HG02588 (cell line): ENCODE data around the gene LACC1.

Experiments used
- ATAC-seq: cut with Tn5 transposase; IDR thresholded peaks from one replicate; pipeline ENCODE4 v1.9.1; 2021; ENCODE audit warnings: mild to moderate bottlenecking, moderate library complexity; ENCODE audit not compliant: unreplicated experiment

Gene LACC1

DNA sequence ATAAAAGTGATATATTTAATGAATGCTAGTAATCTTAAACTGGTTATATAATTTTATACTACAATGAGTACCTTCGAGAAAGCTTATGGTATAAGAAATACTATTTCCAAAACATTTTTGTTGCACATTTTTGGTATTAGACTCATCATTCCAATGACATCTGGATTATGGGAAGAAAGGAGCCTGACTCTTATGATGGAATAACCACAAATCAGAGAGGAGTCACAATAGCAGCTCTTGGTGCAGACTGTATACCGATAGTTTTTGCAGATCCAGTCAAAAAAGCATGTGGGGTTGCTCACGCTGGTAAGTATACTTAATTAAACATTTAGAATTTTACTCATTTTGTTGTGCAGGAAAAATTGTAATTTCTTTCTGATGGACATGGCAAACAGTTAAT lies 3.9 kb downstream of the LACC1 start:
- ATAC-seq: no peak

DNA sequence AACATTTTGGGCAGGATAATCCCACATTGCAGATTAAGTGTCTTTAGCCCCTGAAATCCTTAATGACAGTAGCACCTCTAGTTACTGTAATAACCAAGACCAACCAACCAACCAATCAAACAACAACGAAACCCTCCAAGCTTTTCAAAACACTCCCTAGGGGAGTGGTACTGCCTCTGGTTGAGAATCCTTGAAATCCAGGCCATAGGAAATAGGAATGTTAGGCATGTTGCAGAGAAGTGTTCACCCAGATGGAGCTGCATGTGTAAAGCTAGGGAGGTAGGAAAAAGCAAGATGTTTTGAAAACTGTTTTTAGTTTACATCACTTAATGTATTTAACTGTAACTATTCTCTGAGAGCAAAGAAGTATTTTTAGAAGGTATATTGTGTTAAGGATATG lies 4.5 kb downstream of the LACC1 start:
- no peak for ATAC-seq

DNA sequence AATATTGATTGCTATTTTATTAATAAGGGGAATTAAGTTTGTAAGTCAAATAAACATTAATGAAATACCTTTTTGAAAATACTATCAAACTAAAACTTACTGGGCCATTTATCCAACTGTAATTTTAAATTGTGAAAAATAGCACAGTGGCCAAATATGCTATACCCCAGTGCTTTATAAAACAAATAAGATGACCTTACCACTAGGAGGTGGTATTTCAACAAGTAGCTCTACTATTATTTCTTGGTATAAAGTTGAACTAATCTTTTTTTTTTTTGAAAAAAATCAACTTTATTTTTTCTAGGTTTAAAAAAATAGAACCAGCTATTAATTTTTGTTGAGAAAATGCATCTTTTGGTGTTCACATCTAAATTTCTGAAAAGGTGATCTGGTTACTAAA lies 14.7 kb downstream of the LACC1 start:
- no peak for ATAC-seq

GRCh38 chr13:43895940-43896339 lies 16.2 kb downstream of the LACC1 start:
- no peak for ATAC-seq

GRCh38 chr13:43905435-43906031 lies 25.8 kb downstream of the LACC1 start:
- ATAC-seq: no peak

- no peak for ATAC-seq
These were observed 28.7 kb downstream of the LACC1 start for GRCh38 chr13:43908156-43909126.

DNA sequence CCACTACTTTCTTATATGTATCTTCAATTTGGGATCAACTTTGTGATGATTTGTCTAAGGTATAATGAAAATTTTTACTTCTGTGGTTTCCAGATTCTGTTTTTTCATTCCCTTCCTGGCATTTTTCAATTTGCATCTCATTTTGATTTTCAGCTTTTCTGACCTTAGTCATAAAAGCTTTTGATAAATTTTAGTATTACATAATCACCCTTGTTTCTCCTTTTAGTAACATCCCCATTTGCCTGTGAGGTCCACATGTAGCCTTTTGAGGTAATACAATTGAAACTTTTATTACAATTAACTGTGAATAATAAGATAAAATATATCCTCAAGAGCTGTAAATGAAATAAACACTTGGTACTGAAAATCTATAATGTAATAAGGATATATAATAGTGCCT lies 31.2 kb downstream of the LACC1 start:
- no peak for ATAC-seq

DNA sequence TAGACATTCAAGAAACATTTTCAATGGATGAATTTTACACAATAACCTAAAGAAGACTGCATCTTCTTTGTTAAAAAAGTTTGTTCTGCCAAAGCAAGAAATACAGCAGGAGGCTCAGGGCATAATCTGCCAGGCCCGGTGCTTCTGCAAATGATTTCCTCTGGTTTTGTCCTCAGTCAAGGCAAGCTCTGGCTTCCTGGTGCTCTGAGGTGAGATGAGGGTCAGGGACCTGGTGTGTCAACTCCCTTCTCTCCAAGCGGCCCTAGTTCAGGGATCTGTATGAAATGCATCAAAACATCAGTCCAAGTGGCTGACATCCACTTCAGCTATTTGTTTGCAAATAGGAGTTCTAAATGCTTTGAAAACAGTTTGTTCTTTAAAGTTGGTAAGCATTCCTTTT lies 31.6 kb downstream of the LACC1 start:
- no peak for ATAC-seq

- ATAC-seq: no peak
These were observed 32.2 kb downstream of the LACC1 start for GRCh38 chr13:43911871-43912270.

- no peak for ATAC-seq
These were observed 35.7 kb downstream of the LACC1 start for GRCh38 chr13:43915451-43915850.

DNA sequence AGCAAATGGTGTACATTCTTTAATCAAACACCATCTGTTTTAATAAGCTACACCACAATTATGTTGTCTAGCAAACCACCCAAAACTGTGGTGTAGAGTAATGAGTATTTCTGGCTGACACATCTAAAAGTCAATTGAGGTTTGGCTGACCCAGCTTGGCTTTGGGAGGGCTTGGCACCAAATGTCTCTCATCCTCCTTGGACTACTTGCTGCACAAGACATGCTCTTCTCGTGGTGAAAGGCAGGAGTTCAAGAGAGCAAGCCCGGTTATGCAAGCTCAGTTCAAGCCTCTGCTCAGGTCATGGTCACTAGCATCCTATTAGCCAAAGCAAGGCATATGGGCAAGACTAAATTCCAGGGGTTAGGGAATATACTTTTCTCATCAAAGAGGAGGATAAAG lies 37.1 kb downstream of the LACC1 start:
- no peak for ATAC-seq

- no peak for ATAC-seq
These were observed 38.9 kb downstream of the LACC1 start for GRCh38 chr13:43918636-43919035.

- ATAC-seq: no peak
These were observed 41.4 kb downstream of the LACC1 start for GRCh38 chr13:43920965-43921674.

DNA sequence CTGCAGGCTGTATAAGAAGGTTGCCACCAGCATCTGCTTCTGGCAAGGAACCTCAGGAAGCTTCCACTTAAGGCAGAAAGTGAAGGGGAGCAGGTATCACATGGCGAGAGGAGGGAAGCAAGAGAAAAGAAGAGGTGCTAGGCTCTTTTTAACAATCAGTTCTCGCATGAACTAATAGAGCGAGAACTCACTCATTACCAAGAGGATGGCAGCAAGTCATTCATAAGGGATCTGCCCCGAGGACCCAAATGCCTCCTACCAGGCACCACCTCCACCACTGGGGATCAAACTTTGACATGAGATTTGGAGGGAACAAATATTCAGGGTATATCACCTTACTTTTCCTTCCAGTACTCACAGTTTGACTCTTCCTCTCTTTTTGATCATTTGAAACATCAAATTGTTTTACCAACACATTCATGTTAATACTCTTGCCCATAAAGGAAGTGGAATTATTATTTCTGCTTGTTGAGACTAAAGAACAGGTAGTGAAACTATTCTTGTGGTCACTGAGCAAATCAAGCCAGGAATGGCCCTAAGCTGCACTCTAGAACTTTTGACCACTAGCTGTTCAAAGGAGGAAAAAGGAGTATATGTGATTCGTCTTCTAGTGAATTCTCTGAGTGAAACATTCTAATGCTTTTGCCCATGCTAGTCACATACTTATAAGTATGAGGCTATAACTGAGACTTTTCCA lies 45.0 kb downstream of the LACC1 start:
- peak; percentile 87 for ATAC-seq

DNA sequence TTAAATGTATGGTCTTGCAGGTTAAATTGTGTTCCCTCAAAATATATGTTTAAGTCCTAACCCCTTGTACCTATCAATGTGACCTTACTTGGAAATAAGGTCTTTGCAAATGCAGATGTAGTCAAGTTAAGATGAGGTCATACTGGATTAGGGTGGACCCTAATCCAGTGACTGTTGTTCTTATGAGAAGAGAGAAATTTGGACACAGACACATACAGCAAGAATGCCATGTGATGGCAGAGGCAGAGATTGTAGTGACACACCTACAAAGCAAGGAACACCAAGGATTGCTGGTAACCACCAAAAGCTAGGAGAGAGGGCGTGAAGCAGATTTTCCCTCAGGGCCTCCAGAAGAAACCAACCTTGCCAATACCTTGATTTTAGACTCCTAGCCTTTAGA lies 50.2 kb downstream of the LACC1 start:
- no peak for ATAC-seq

DNA sequence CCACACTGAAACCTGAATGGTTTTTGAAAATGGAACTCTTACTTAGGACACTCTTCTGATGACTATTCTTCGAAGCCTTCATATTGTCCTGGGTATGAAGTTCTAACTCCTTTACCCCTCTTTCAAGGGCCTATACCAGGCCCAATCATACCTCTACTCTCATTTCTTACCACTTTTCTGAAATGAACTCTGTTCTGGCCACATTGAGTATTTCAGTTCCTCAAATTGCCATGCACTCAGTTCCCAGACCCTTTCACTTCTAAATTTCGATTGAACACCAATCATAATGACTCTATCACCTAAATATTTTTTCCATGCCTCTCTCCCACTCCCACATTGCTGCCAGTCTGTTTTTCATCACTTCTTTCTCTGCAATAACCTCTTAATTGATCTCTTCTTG lies 53.7 kb downstream of the LACC1 start:
- ATAC-seq: peak; percentile 100

GRCh38 chr13:43934273-43934672 lies 54.6 kb downstream of the LACC1 start:
- ATAC-seq: no peak

- no peak for ATAC-seq
These were observed 56.2 kb downstream of the LACC1 start for GRCh38 chr13:43935878-43936277.

- ATAC-seq: no peak
These were observed 56.9 kb downstream of the LACC1 start for GRCh38 chr13:43936647-43937046.

- ATAC-seq: no peak
These were observed 58.1 kb downstream of the LACC1 start for GRCh38 chr13:43937839-43938238.

GRCh38 chr13:43938449-43938848 lies 58.7 kb downstream of the LACC1 start:
- ATAC-seq: no peak
